ENCODE data around the gene PRPF38B. TPM values are rescaled to one million over a fixed set of nuclear protein-coding genes. Genes with fewer than 3 reads are reported as not detected.

The PRPF38B gene
- total and polyA plus RNA-seq, 9 of the 15 experiments (the other 6 are each of a cell fraction or from before 2014, with no cell fraction given), result 25.3 to 85.5 (median 66.4) TPM

- TF ChIP-seq CHD7 (IDR thresholded peaks at IDR 0.05; ENCODE audit: low read depth, low read length), result no peak
- no peak for TF ChIP-seq JUNB (CRISPR knock-in tag; conservative IDR thresholded peaks at IDR 0.05)
- TF ChIP-seq ETV5 (CRISPR knock-in tag; IDR thresholded peaks at IDR 0.05; ENCODE audit: low read depth), result 0 out of 2 replicates have a peak, but pooled peaks have one; percentile 74
- no peak for TF ChIP-seq HDAC8 (tag; IDR thresholded peaks at IDR 0.05)
- TF ChIP-seq SMAD3 (CRISPR knock-in tag; conservative IDR thresholded peaks at IDR 0.05), result peak; percentile 87
- no peak for TF ChIP-seq ELK3 (CRISPR knock-in tag; IDR thresholded peaks at IDR 0.05)
- TF ChIP-seq ZNF175 (CRISPR knock-in tag; IDR thresholded peaks at IDR 0.05; ENCODE audit: low read depth), result no peak
- TF ChIP-seq ZSCAN29 (IDR thresholded peaks at IDR 0.05), result 0 out of 2 replicates have a peak, but pooled peaks have one; percentile 41
- peak; percentile 69; the same call in 1 of the 2 replicates for TF ChIP-seq SOX6 (IDR thresholded peaks at IDR 0.05)
- peak; percentile 41; the same call in 1 of the 2 replicates for TF ChIP-seq ARID3A (IDR thresholded peaks at IDR 0.05; ENCODE audit: borderline replicate concordance, low read depth, low read length)
These were observed 54.5 kb downstream of the PRPF38B start, which contains the start of gene STXBP3 (continued) for GRCh38 chr1:108746382-108747170.

Data from K562 (cell line).